Hematopoietic multipotent progenitor cell (in vitro differentiated cells): ENCODE measurements around the gene SCRN3. TPM values are rescaled to one million over a fixed set of nuclear protein-coding genes. Genes with fewer than 3 reads are reported as not detected.

ENCODE experiments used
- DNase-seq, 3 donors: peaks; one replicate each; pipeline ENCODE4 v3.0.0-alpha.2; 2011 to 2015; ENCODE audit warnings: low read depth in 2 of 3, low spot score in 2 of 3
- total RNA-seq: library from RNA; depleted of rRNA; stranded (reverse); fragments of >200 nt; gene quantifications from one replicate; pipeline ENCODE4 v1.2.3, GENCODE V29; 2012

SCRN3 gene
- total RNA-seq, 1 donor = 17.5 TPM

DNA sequence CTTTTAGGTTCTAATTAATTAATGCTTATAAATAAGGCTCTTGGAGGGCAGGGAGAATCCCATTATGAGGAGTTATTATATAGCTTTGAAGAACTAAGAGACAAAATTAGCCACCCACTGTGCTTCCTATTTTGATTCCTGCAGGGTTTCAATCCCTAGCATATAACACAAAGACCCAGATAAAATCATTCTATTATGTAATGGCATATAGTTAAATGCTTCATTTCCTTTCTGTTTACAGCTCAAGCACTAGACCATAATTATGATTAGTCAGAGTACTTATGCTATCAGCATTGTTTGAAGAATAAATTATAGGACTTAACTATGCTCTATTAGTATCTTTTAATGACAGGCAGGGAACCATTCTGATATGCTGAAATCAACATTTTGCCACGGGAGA is 82.2 kb downstream of the SCRN3 start:
- no peak for DNase-seq

Other genes starting within 250 kb of the SCRN3 start
- gene OLA1, start 147.2 kb upstream of the SCRN3 start, total RNA-seq = 22.1 TPM
- not detected for gene SP9, start 60.8 kb upstream of the SCRN3 start, total RNA-seq
- gene GPR155, start 91.3 kb downstream of the SCRN3 start, total RNA-seq = 2.7 TPM
- gene WIPF1, start 202.1 kb downstream of the SCRN3 start, total RNA-seq = 26.7 TPM